Measurements from ENCODE around the gene AKNAD1. TPM values are rescaled to one million over a fixed set of nuclear protein-coding genes. Genes with fewer than 3 reads are reported as not detected.

AKNAD1 gene
- total and polyA plus RNA-seq, 2 donors (not counting 1 experiment from before 2014, with no cell fraction given) = not detected

DNA sequence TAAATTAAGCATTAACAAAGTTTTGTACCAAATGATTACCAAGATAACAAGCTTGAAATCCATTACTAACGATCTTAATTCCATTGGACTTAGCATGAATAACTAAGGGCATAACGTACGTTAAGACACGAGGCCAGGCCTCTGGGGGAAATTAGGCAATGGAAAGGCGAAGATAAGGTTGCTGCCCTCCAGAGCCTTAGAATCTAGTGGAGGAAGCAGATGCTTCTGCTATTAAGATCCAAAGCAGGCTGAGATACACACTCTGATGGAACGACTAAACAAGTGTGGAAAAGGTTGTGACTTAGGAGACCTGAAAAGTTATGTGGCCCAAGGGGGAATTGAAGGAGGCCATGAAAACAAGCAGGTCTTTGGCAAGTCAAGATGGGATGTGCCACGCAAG is 6.0 kb downstream of the AKNAD1 start:
- Histone ChIP-seq H3K9ac (ENCODE audit: low read length) (no peak overlapping the region), H3K36me3 (replicated peaks in 1 of 2; ENCODE audit: control extremely low read depth in 1 of 2, control insufficient read depth in 1 of 2, extremely low read depth in 1 of 2, insufficient read depth in 2 of 2, low read length in 1 of 2) (no peaks in the 10 kb centered on the region), H3K4me3 (ENCODE audit: control extremely low read depth in 1 of 5, extremely low read depth in 1 of 5, insufficient read depth in 1 of 5, low read depth in 2 of 5, low read length in 4 of 5) (no peak overlapping the region), H3K27ac (ENCODE audit: low read length in 2 of 2) (no peak overlapping the region), H3K4me2 (replicated peaks; ENCODE audit: low read depth, low read length, poor library complexity, severe bottlenecking) (no peak overlapping the region), H2AFZ (ENCODE audit: insufficient read depth, low read depth, low read length, poor library complexity, severe bottlenecking) (no peak overlapping the region), H3K9me3 (ENCODE audit: control extremely low read depth in 1 of 3, control insufficient read depth in 2 of 3, insufficient read depth in 1 of 3, low read length in 2 of 3) (peaks cover 0 to 2% (median 0%) of the 10 kb centered on the region in 3 donors), H4K20me1 (ENCODE audit: control insufficient read depth, insufficient read depth, low read length, poor library complexity, severe bottlenecking) (no peaks in the 10 kb centered on the region), H3K27me3 (replicated peaks in 1 of 4; ENCODE audit: control extremely low read depth in 1 of 4, control insufficient read depth in 3 of 4, insufficient read depth in 4 of 4, low read length in 3 of 4) (peaks cover 0 to 14% (median 2%) of the 10 kb centered on the region in 4 experiments), H3K4me1 (ENCODE audit: control insufficient read depth in 2 of 2, insufficient read depth in 2 of 2, low read length in 2 of 2) (peaks cover 0 to 3% of the 10 kb centered on the region in 2 donors), H3K79me2 (ENCODE audit: control insufficient read depth, insufficient read depth, low read length) (no peaks in the 10 kb centered on the region)
- H3K27ac Mint-ChIP-seq = no peak overlapping the region
- peaks cover 7% of the 10 kb centered on the region for H3K4me1 Mint-ChIP-seq
- POLR2A ChIA-PET = no interaction called here
- no peak for TF ChIP-seq EZH2 (IDR thresholded peaks at IDR 0.05; ENCODE audit: borderline replicate concordance, insufficient read depth, low read depth, low read length, poor library complexity, severe bottlenecking)
- TF ChIP-seq, protein P1, sequence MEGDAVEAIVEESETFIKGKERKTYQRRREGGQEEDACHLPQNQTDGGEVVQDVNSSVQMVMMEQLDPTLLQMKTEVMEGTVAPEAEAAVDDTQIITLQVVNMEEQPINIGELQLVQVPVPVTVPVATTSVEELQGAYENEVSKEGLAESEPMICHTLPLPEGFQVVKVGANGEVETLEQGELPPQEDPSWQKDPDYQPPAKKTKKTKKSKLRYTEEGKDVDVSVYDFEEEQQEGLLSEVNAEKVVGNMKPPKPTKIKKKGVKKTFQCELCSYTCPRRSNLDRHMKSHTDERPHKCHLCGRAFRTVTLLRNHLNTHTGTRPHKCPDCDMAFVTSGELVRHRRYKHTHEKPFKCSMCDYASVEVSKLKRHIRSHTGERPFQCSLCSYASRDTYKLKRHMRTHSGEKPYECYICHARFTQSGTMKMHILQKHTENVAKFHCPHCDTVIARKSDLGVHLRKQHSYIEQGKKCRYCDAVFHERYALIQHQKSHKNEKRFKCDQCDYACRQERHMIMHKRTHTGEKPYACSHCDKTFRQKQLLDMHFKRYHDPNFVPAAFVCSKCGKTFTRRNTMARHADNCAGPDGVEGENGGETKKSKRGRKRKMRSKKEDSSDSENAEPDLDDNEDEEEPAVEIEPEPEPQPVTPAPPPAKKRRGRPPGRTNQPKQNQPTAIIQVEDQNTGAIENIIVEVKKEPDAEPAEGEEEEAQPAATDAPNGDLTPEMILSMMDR (IDR thresholded peaks at IDR 0.05) = no peak
- 93% methylated on average over 7 of the region's 7 CpGs for WGBS (ENCODE audit: insufficient coverage)
- H3K27me3 Mint-ChIP-seq = peaks cover 27% of the 10 kb centered on the region
- no peak for ATAC-seq (ENCODE audit: low read depth)
- intact Hi-C loops (cut with micrococcal nuclease) = no loop called here
- DNase-seq = no peak
- no peak overlapping the region for H3K4me3 Mint-ChIP-seq
- no peaks in the 10 kb centered on the region for H3K9me3 Mint-ChIP-seq (ENCODE audit: insufficient read depth)
- CTCF ChIA-PET = no interaction called here

DNA sequence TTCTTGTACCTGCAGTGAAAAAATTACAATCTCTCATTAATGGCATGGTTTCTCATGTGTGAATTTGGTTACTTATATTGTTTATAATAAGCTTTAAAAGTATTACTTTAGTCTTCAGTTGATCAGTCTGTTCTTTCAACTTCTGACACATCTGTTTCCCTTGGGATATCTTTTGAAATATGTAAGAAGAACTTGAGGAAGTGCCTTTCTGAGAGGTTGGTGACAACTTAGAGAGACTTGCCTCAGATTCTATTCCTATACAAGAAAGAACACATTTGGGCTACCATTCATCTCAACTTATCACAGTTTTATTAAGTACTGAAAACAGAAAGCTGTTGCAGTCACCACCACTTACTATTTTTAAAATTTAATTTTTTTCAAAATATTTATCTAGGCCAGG is 8.1 kb downstream of the AKNAD1 start:
- H3K4me3 Mint-ChIP-seq = no peak overlapping the region
- peaks cover 19% of the 10 kb centered on the region for H3K27me3 Mint-ChIP-seq
- Histone ChIP-seq H4K20me1 (ENCODE audit: control insufficient read depth, insufficient read depth, low read length, poor library complexity, severe bottlenecking) (no peaks in the 10 kb centered on the region), H3K4me3 (ENCODE audit: control extremely low read depth in 1 of 5, extremely low read depth in 1 of 5, insufficient read depth in 1 of 5, low read depth in 2 of 5, low read length in 4 of 5) (no peak overlapping the region), H3K27me3 (replicated peaks in 1 of 4; ENCODE audit: control extremely low read depth in 1 of 4, control insufficient read depth in 3 of 4, insufficient read depth in 4 of 4, low read length in 3 of 4) (peaks cover 0 to 10% (median 0%) of the 10 kb centered on the region in 4 experiments), H3K9ac (ENCODE audit: low read length) (no peak overlapping the region), H3K27ac (ENCODE audit: low read length in 2 of 2) (no peak overlapping the region), H3K4me1 (ENCODE audit: control insufficient read depth in 2 of 2, insufficient read depth in 2 of 2, low read length in 2 of 2) (peaks cover 0 to 3% of the 10 kb centered on the region in 2 donors), H3K36me3 (replicated peaks in 1 of 2; ENCODE audit: control extremely low read depth in 1 of 2, control insufficient read depth in 1 of 2, extremely low read depth in 1 of 2, insufficient read depth in 2 of 2, low read length in 1 of 2) (no peaks in the 10 kb centered on the region), H3K4me2 (replicated peaks; ENCODE audit: low read depth, low read length, poor library complexity, severe bottlenecking) (no peak overlapping the region), H3K9me3 (ENCODE audit: control extremely low read depth in 1 of 3, control insufficient read depth in 2 of 3, insufficient read depth in 1 of 3, low read length in 2 of 3) (peaks cover 0 to 2% (median 0%) of the 10 kb centered on the region in 3 donors), H2AFZ (ENCODE audit: insufficient read depth, low read depth, low read length, poor library complexity, severe bottlenecking) (no peak overlapping the region), H3K79me2 (ENCODE audit: control insufficient read depth, insufficient read depth, low read length) (no peaks in the 10 kb centered on the region)
- ATAC-seq (ENCODE audit: low read depth) (no peak), DNase-seq (no peak)
- ChIA-PET CTCF (no interaction called here), POLR2A (no interaction called here)
- H3K4me1 Mint-ChIP-seq = peaks cover 7% of the 10 kb centered on the region
- H3K27ac Mint-ChIP-seq = no peak overlapping the region
- no peaks in the 10 kb centered on the region for H3K9me3 Mint-ChIP-seq (ENCODE audit: insufficient read depth)
- no peak for TF ChIP-seq EZH2 (IDR thresholded peaks at IDR 0.05; ENCODE audit: borderline replicate concordance, insufficient read depth, low read depth, low read length, poor library complexity, severe bottlenecking)
- TF ChIP-seq, protein P1 (IDR thresholded peaks at IDR 0.05) = no peak
- intact Hi-C loops (cut with micrococcal nuclease) = no loop called here
